GM19452 (cell line): ENCODE results near the gene REG1A.

ENCODE experiments used
- ATAC-seq: cut with Tn5 transposase; IDR thresholded peaks from one replicate; pipeline ENCODE4 v1.9.1; 2021; ENCODE audit not compliant: unreplicated experiment

Gene REG1A

DNA sequence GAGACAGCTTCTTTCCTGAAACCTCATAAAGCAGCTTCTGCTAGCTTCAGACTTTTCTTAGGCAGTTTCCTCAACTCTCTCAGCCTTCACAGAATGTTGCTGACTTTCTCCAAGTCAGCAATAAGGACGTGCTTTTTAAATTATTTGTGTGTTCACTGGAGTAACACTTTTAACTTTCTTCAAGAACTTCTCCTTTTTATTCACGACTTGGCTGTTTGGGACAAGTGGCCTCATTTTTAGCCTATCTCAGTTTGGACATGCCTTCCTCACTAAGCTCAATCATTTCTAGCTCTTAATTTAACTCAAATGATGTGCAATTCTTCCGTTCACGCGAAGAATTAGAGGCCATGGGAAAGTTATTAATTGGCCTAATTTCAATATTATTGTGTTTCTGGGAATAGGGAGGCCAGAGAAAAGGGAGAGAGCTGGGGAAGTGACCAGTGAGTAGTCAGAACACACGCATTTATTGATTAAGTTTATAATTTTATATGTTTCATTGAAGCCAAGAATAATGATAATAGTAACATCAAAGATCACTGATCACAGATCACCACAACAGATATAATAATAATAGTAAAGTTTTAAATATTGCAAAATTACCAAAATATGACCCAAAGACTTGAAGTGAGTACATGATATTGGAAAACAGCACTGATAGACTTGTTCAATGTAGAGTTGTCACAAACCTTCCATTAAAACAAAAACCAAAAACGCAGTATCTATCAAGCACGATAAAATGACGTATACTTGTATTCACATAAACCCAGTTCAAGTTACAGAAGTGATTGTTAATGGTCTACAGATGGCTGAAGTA is 4.8 kb downstream of the REG1A start:
- ATAC-seq: no peak

DNA sequence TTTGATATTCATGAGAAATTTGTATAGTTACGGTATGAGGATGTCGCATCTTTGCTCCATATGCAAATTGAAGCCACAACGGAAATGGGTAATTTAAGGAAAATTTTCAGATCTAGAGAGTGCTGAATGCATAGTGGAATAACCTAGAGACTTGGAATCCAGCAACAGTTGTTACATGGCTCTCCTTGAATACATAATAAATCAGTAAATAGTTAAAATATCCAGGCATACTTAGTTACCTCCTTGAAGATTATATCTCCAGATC is 5.4 kb downstream of the REG1A start:
- no peak for ATAC-seq

DNA sequence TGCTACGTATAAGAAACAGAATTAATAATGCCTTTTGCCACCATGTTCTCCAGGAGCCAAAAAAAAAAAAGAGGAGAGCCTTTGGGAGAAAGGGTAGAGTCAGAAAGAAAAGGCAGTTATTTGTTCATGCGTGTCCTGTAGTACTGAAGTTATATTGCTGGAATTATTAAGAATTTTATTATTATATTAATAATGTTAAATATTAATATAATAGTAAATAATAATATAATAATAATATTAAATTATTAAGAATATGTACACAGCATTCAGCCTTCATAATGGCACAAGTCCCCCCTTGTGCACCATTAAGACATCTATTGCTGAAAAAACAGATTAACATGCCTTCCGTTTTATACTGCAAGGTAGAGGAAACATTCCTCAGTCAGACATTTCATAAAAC is 8.1 kb downstream of the REG1A start:
- ATAC-seq: no peak

- no peak for ATAC-seq
Observed at GRCh38 chr2:79129260-79129659, 9.0 kb downstream of the REG1A start.

DNA sequence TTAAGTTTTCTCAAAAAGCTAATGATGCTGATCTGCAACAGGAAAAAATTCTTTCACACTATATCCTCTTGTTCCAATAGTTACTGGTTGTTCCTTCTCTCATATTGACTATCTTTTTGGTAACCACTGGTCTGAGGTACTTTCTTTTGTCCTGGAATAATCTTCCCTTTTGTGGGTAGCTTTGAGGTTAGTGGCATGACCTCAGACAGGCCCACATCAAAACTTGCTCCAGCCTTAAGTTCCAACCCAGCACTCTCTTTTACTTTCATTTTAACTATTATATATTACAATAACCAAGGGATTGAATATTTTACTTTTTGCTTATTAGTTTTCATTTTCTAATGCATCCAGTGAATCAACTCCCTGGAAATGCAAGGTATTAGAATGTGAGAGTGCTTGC is 9.5 kb downstream of the REG1A start:
- no peak for ATAC-seq

DNA sequence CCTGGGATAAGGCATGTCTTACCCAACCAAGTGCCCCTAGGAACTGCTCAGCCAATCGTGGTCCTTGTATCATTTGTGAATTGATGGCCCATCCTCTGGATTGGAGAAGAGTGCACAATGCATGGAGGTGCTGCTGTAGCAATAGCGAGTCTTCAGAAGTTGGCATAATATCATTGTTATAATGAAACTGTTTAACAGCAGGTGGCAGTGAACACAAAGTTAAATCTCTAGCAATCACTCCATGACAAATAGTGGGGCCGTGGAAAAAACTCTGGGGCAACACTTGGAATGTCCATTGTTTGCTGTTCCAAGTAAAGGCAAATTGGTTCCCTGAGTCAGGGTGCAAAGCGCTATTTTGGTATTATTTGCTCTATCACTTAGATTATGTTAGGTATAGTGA is 11.4 kb downstream of the REG1A start:
- no peak for ATAC-seq

GRCh38 chr2:79138385-79138784 is 18.1 kb downstream of the REG1A start:
- no peak for ATAC-seq

GRCh38 chr2:79139423-79139822 is 19.1 kb downstream of the REG1A start:
- no peak for ATAC-seq

DNA sequence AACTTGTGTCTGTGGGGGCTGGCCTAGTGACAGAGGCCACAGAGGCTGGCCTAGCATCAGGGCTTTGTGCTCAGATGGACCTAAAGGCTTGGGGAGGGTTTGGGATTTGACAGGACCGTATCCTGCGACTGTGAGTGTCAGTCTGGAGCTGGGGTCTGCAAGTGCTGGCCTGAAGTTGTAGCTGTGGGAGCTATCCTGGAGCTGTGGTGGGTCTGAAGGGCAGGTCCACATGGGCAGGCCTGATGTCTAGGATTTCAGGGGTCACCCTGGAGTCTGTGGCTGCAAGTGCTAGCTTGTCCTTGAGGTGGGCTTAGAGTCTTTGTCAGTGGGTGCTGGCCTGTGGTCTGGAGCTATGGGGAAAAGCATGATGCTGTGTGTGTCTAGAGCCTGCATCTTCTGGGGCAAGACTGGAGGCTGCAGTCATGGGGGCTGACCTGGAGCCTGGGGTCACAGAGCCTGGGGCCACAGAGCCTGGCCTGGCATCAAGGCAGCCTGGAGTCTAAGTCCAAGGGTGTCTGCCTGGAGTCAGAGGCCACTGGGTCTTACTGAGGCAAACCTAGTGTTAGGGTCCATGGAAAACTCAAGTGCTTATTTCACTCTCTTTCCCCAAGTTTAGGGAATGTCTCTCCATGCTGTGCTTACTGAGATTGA is 35.7 kb downstream of the REG1A start:
- no peak for ATAC-seq

DNA sequence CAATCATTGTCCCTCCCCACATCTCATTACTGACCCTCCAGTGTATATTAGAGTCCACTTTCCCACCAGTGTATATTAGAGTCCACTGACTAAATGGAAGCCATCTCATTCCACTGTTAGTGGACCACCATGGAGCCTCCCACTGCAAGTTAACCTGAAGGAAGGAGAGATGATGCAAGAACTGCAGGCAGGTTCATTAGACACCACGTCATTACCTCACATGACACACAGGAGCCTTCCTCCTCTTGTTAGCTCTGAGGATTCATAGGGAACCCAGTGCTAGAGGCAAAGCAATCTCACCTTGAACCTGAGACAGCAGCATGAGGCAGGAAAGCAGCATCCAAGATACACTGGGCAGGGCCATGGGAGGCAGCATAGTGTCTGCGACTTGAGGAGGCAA is 38.7 kb downstream of the REG1A start:
- ATAC-seq: no peak

- no peak for ATAC-seq
Observed at GRCh38 chr2:79159653-79160052, 39.4 kb downstream of the REG1A start, which contains the start of gene REG3A. Gene REG3A (minus strand): TSS chr2:79159753. CDS start chr2:79159405, 348 bp downstream.

GRCh38 chr2:79162132-79162531 is 41.8 kb downstream of the REG1A start:
- no peak for ATAC-seq

- no peak for ATAC-seq
Observed at GRCh38 chr2:79162801-79163200, 42.5 kb downstream of the REG1A start.

- no peak for ATAC-seq
Observed at GRCh38 chr2:79171348-79171958, 51.2 kb downstream of the REG1A start.
